Measurements from ENCODE around the gene ZNF680.

The ZNF680 gene

DNA sequence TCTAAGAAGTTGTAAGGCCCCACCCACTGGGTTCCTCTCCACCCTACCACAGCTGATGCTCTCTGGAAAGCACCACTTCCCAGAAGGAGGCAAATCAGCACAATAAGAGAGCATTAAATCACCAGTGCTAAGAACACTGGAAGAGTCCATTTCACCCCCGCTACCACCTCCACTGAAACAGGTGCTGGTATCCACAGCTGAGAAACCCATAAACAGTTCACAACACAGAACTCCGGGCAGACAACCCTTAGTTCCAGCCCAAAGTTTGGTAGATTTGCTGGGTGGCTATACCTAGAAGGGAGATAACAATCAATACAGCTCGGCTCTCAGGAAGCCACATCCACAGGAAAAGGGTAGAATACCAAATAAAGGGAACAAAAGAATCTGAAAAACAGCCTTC lies 34.1 kb downstream of the ZNF680 start:
- Histone ChIP-seq H3K4me2 (ENCODE audit: low read length) (no peak overlapping the region), H3K4me3 (ENCODE audit: low read depth, low read length) (no peak overlapping the region), H3K27ac (no peak overlapping the region), H3K27me3 (ENCODE audit: control insufficient read depth, insufficient read depth, low read length) (no peaks in the 10 kb centered on the region), H3K36me3 (ENCODE audit: control insufficient read depth, insufficient read depth, low read length) (peaks cover 2% of the 10 kb centered on the region), H2AFZ (no peak overlapping the region), H3K4me1 (no peaks in the 10 kb centered on the region), H3K9me3 (ENCODE audit: control insufficient read depth, low read length) (no peaks in the 10 kb centered on the region), H3K79me2 (no peaks in the 10 kb centered on the region), H3K9ac (no peak overlapping the region)
- TF ChIP-seq, protein P1, sequence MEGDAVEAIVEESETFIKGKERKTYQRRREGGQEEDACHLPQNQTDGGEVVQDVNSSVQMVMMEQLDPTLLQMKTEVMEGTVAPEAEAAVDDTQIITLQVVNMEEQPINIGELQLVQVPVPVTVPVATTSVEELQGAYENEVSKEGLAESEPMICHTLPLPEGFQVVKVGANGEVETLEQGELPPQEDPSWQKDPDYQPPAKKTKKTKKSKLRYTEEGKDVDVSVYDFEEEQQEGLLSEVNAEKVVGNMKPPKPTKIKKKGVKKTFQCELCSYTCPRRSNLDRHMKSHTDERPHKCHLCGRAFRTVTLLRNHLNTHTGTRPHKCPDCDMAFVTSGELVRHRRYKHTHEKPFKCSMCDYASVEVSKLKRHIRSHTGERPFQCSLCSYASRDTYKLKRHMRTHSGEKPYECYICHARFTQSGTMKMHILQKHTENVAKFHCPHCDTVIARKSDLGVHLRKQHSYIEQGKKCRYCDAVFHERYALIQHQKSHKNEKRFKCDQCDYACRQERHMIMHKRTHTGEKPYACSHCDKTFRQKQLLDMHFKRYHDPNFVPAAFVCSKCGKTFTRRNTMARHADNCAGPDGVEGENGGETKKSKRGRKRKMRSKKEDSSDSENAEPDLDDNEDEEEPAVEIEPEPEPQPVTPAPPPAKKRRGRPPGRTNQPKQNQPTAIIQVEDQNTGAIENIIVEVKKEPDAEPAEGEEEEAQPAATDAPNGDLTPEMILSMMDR (IDR thresholded peaks at IDR 0.05), result no peak

DNA sequence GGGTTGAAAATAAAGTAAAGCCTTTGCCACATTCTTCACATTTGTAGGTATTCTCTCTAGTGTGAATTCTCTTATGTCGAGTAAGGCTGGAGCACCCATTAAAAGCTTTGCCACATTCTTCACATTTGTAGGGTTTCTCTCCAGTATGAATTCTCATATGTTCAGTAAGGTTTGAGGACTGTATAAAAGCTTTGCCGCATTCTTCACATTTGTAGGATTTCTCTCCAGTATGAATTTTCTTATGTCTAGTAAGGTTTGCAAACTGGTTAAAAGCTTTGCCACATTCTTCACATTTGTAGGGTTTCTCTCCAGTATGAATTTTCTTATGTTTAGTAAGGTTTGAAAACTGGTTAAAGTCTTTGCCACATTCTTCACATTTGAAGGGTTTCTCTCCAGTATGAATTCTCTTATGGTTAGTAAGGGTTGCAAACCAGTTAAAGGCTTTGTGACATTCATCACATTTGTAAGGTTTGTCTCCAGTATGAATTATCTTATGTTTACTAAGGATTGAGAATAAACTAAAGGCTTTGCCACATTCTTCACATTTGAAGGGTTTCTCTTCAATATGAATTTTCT lies 41.4 kb downstream of the ZNF680 start:
- no peaks in the 10 kb centered on the region for H3K27me3 ChIP-seq (ENCODE audit: control insufficient read depth, insufficient read depth, low read length)
- H3K4me1 ChIP-seq, result no peaks in the 10 kb centered on the region
- H3K79me2 ChIP-seq, result no peaks in the 10 kb centered on the region
- H3K9me3 ChIP-seq (ENCODE audit: control insufficient read depth, low read length), result peaks cover 3% of the 10 kb centered on the region
- no peak overlapping the region for H3K4me2 ChIP-seq (ENCODE audit: low read length)
- TF ChIP-seq, protein P1 (IDR thresholded peaks at IDR 0.05), result no peak
- no peak overlapping the region for H3K9ac ChIP-seq
- H2AFZ ChIP-seq, result no peak overlapping the region
- no peak overlapping the region for H3K4me3 ChIP-seq (ENCODE audit: low read depth, low read length)
- H3K27ac ChIP-seq, result no peak overlapping the region
- peaks cover 5% of the 10 kb centered on the region for H3K36me3 ChIP-seq (ENCODE audit: control insufficient read depth, insufficient read depth, low read length)

DNA sequence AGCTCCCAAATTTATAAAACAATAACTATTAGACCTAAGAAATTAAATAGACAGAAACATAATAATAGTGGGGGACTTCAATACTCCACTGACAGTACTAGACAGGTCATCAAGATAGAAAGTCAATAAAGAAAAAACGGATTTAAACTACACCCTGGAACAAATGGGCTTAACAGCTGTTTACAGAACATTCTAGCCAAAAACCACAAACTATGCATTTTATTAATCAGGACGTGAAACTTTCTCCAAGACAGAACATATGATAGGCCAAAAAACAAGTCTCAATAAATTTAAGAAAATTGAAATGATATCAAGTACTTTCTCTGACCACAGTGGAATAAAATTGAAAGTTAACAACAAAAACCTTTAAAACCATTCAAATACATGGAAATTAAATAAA lies 46.4 kb downstream of the ZNF680 start:
- Histone ChIP-seq H3K27ac (no peak overlapping the region), H3K4me3 (ENCODE audit: low read depth, low read length) (no peak overlapping the region), H3K4me1 (no peaks in the 10 kb centered on the region), H3K4me2 (ENCODE audit: low read length) (no peak overlapping the region), H3K36me3 (ENCODE audit: control insufficient read depth, insufficient read depth, low read length) (no peaks in the 10 kb centered on the region), H3K9ac (no peak overlapping the region), H3K27me3 (ENCODE audit: control insufficient read depth, insufficient read depth, low read length) (no peaks in the 10 kb centered on the region), H2AFZ (no peak overlapping the region), H3K79me2 (no peaks in the 10 kb centered on the region), H3K9me3 (ENCODE audit: control insufficient read depth, low read length) (peaks cover 3% of the 10 kb centered on the region)
- TF ChIP-seq, protein P1 (IDR thresholded peaks at IDR 0.05), result no peak

DNA sequence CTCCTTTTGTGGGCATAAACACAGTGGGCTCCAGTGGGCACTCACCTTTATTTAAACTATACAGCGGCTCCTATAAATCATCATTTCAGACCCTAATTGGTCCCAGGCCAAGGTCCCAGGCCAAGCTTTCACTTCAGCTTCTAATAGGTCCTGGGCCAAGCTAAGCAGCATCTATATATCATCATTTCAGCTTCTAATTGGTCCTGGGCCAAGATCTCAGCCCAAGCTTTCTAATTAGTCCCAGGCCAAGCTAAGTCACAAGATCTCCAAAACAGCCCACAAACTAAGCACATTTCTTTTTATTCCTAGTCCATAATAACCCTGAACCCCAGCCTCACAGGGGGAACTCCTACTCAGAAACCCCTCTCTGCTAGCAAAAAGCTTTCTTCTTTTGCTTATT lies 47.1 kb downstream of the ZNF680 start:
- H3K4me3 ChIP-seq (ENCODE audit: low read depth, low read length), result no peak overlapping the region
- TF ChIP-seq, protein P1 (IDR thresholded peaks at IDR 0.05), result no peak
- H3K4me2 ChIP-seq (ENCODE audit: low read length), result no peak overlapping the region
- H3K9ac ChIP-seq, result no peak overlapping the region
- no peaks in the 10 kb centered on the region for H3K27me3 ChIP-seq (ENCODE audit: control insufficient read depth, insufficient read depth, low read length)
- H2AFZ ChIP-seq, result no peak overlapping the region
- H3K9me3 ChIP-seq (ENCODE audit: control insufficient read depth, low read length), result peaks cover 3% of the 10 kb centered on the region
- H3K4me1 ChIP-seq, result no peaks in the 10 kb centered on the region
- H3K79me2 ChIP-seq, result no peaks in the 10 kb centered on the region
- H3K27ac ChIP-seq, result no peak overlapping the region
- H3K36me3 ChIP-seq (ENCODE audit: control insufficient read depth, insufficient read depth, low read length), result no peaks in the 10 kb centered on the region

DNA sequence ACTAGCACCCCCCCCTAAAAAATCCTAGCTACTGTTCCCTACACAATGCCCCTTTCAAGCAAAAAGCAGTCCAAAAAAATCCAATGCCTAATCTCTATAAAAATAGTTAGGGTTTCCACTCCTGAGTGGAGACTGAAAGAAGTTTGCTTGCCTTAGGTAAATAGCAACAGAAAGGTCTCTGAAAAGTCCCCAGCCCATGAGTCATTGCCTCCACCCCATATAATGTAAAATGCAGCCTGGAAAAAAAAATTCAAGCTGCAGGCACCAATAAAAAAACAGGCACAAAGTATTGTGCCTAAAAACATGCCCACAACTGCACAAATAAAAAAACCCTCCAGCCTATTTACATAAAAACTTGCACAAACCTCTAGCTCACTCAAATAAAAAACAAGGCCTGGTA lies 47.5 kb downstream of the ZNF680 start:
- Histone ChIP-seq H3K27me3 (ENCODE audit: control insufficient read depth, insufficient read depth, low read length) (no peaks in the 10 kb centered on the region), H3K36me3 (ENCODE audit: control insufficient read depth, insufficient read depth, low read length) (no peaks in the 10 kb centered on the region), H3K27ac (no peak overlapping the region), H3K79me2 (no peaks in the 10 kb centered on the region), H2AFZ (no peak overlapping the region), H3K4me2 (ENCODE audit: low read length) (no peak overlapping the region), H3K4me3 (ENCODE audit: low read depth, low read length) (no peak overlapping the region), H3K4me1 (no peaks in the 10 kb centered on the region), H3K9ac (no peak overlapping the region), H3K9me3 (ENCODE audit: control insufficient read depth, low read length) (peaks cover 3% of the 10 kb centered on the region)
- TF ChIP-seq, protein P1 (IDR thresholded peaks at IDR 0.05), result no peak
